HFFc6 (cell line): Measurements from ENCODE around the gene STX16. TPM values are rescaled to one million over a fixed set of nuclear protein-coding genes. Genes with fewer than 3 reads are reported as not detected.
"Not testable (repeated sequence)": the region's sequence is repeated elsewhere in the genome, so short reads cannot be mapped to it uniquely, and the experiment has no call there.

ENCODE experiments used
- DNase-seq: peaks from one replicate; pipeline ENCODE4 v3.0.0-alpha.2; 2018
- H3K27ac Mint-ChIP-seq: 2 replicates; pipeline ENCODE4 v1.8.0; 2020; ENCODE audit warnings: mild to moderate bottlenecking, mixed read lengths
- H3K27me3 Mint-ChIP-seq: 2 replicates; pipeline ENCODE4 v1.8.0; 2021; ENCODE audit warnings: mild to moderate bottlenecking, moderate library complexity, mixed read lengths; ENCODE audit not compliant: insufficient read depth
- H3K36me3 Mint-ChIP-seq: 2 replicates; pipeline ENCODE4 v1.8.0; 2021; ENCODE audit warnings: low read depth, mixed read lengths
- H3K4me1 Mint-ChIP-seq: 2 replicates; pipeline ENCODE4 v1.8.0; 2020; ENCODE audit warnings: low read depth, mixed read lengths
- H3K4me3 Mint-ChIP-seq: 2 replicates; pipeline ENCODE4 v1.8.0; 2020; ENCODE audit warnings: mild to moderate bottlenecking, moderate library complexity, mixed read lengths
- H3K9me3 Mint-ChIP-seq: 2 replicates; pipeline ENCODE4 v1.8.0; 2020; ENCODE audit warnings: mild to moderate bottlenecking, mixed read lengths
- CTCF ChIP-seq: fragments of 200-600 bp; sonication (generic); IDR thresholded peaks from 2 replicates; pipeline ENCODE4 v1.5.0; 2021; ENCODE audit warnings: antibody characterized with exemption, mild to moderate bottlenecking
- total RNA-seq, 6 experiments: library from RNA; stranded (reverse); fragmentation: NEBNext Ultra II Directional; extraction: Animal tissue kit (Norgen Biotek cat#: 25700); gene quantifications; 2 replicates in 1 of 6; 3 replicates in 5 of 6; pipeline ENCODE4 v1.2.3, GENCODE V29; 2021

Gene STX16
- total RNA-seq, 6 experiments from 2014 or later = 44.4 to 51.8 (median 48.3) TPM

- Mint-ChIP-seq H3K36me3 (peaks cover 9% of the 10 kb centered on the region), H3K27ac (no peak overlapping the region), H3K4me1 (peaks cover 46% of the 10 kb centered on the region), H3K4me3 (no peak overlapping the region), H3K9me3 (no peaks in the 10 kb centered on the region), H3K27me3 (peaks cover 7% of the 10 kb centered on the region)
- no peak for TF ChIP-seq CTCF
- DNase-seq = no peak
These were observed 4.4 kb upstream of the STX16 start for GRCh38 chr20:58646703-58647102.

GRCh38 chr20:58647162-58647795 is 3.8 kb upstream of the STX16 start:
- Mint-ChIP-seq H3K4me3 (no peak overlapping the region), H3K36me3 (peaks cover 13% of the 10 kb centered on the region), H3K27ac (no peak overlapping the region), H3K9me3 (no peaks in the 10 kb centered on the region), H3K4me1 (peaks cover 42% of the 10 kb centered on the region), H3K27me3 (peaks cover 5% of the 10 kb centered on the region)
- no peak for TF ChIP-seq CTCF
- no peak for DNase-seq

GRCh38 chr20:58647796-58648501 is 3.1 kb upstream of the STX16 start:
- Mint-ChIP-seq H3K4me3 (no peak overlapping the region), H3K27ac (no peak overlapping the region), H3K36me3 (peaks cover 20% of the 10 kb centered on the region), H3K9me3 (no peaks in the 10 kb centered on the region), H3K4me1 (peaks cover 40% of the 10 kb centered on the region), H3K27me3 (peaks cover 2% of the 10 kb centered on the region)
- DNase-seq = peak; percentile 70
- no peak for TF ChIP-seq CTCF

- not testable (repeated sequence) for H3K4me3 Mint-ChIP-seq, H3K9me3 Mint-ChIP-seq, DNase-seq, H3K27me3 Mint-ChIP-seq
- H3K4me1 Mint-ChIP-seq = peaks cover 46% of the 10 kb centered on the region
- H3K36me3 Mint-ChIP-seq = peaks cover 24% of the 10 kb centered on the region
- H3K27ac Mint-ChIP-seq = peak overlapping the region; percentile 60; the same call in 1 of the 2 replicates
These were observed 2.6 kb upstream of the STX16 start for GRCh38 chr20:58648502-58648825.

- peaks cover 24% of the 10 kb centered on the region for H3K36me3 Mint-ChIP-seq
- H3K9me3 Mint-ChIP-seq = no peaks in the 10 kb centered on the region
- no peak for TF ChIP-seq CTCF
- peak overlapping the region; percentile 60 for H3K27ac Mint-ChIP-seq
- peaks cover 49% of the 10 kb centered on the region for H3K4me1 Mint-ChIP-seq
- no peak for DNase-seq
- H3K4me3 Mint-ChIP-seq = 0 out of 2 replicates have a peak overlapping the region, but pooled peaks have one; percentile 17
- H3K27me3 Mint-ChIP-seq = no peaks in the 10 kb centered on the region; the same call in 1 of the 2 replicates
These were observed 1.5 kb upstream of the STX16 start for GRCh38 chr20:58649288-58650180.
